ENCODE results near the gene TMEM121.
A peak's percentile ranks its signal among the peaks of the same experiment; 100 is the strongest.

Gene TMEM121

GRCh38 chr14:105489542-105490266 is 36.7 kb upstream of the TMEM121 start:
- Histone ChIP-seq H3K4me3 (ENCODE audit: low read length) (peak overlapping the region; percentile 89), H3K79me2 (ENCODE audit: control insufficient read depth, low read length) (peaks cover 9% of the 10 kb centered on the region), H3K4me2 (ENCODE audit: low read length) (peak overlapping the region; percentile 75), H3K27me3 (ENCODE audit: control insufficient read depth, low read length) (peaks cover 33% of the 10 kb centered on the region), H4K20me1 (ENCODE audit: control insufficient read depth, insufficient read depth, low read depth, low read length) (peaks cover 8% of the 10 kb centered on the region; the same call in 1 of the 2 replicates), H3K36me3 (ENCODE audit: control insufficient read depth, low read length) (peaks cover 9% of the 10 kb centered on the region), H3K27ac (ENCODE audit: low read depth, low read length) (peak overlapping the region; percentile 65), H3K4me1 (ENCODE audit: control insufficient read depth, low read length) (peaks cover 46% of the 10 kb centered on the region), H3K9me2 (replicated peaks; ENCODE audit: control insufficient read depth, low read length) (no peaks in the 10 kb centered on the region), H3F3A (ENCODE audit: control insufficient read depth, insufficient read depth) (no peaks in the 10 kb centered on the region), H3K9me3 (ENCODE audit: control insufficient read depth, insufficient read depth, low read length) (no peaks in the 10 kb centered on the region)
- no peak for TF ChIP-seq EZH2phosphoT487 (IDR thresholded peaks at IDR 0.05; ENCODE audit: borderline replicate concordance, low read length)
- TF ChIP-seq CTCF (IDR thresholded peaks at IDR 0.05; ENCODE audit: low read depth, low read length, poor library complexity, severe bottlenecking): peak; percentile 74

GRCh38 chr14:105490267-105490571 is 36.2 kb upstream of the TMEM121 start:
- H3K27ac ChIP-seq (ENCODE audit: low read depth, low read length): peak overlapping the region; percentile 65
- H3K4me3 ChIP-seq (ENCODE audit: low read length): peak overlapping the region; percentile 89
- peaks cover 46% of the 10 kb centered on the region for H3K4me1 ChIP-seq (ENCODE audit: control insufficient read depth, low read length)
- H3K79me2 ChIP-seq (ENCODE audit: control insufficient read depth, low read length): peaks cover 9% of the 10 kb centered on the region
- no peaks in the 10 kb centered on the region for H3K9me2 ChIP-seq (replicated peaks; ENCODE audit: control insufficient read depth, low read length)
- H3K36me3 ChIP-seq (ENCODE audit: control insufficient read depth, low read length): peaks cover 9% of the 10 kb centered on the region
- peaks cover 28% of the 10 kb centered on the region for H3K27me3 ChIP-seq (ENCODE audit: control insufficient read depth, low read length)
- H3K4me2 ChIP-seq (ENCODE audit: low read length): peak overlapping the region; percentile 75
- TF ChIP-seq EZH2phosphoT487 (IDR thresholded peaks at IDR 0.05; ENCODE audit: borderline replicate concordance, low read length) (no peak), CTCF (IDR thresholded peaks at IDR 0.05; ENCODE audit: low read depth, low read length, poor library complexity, severe bottlenecking) (no peak)
- H3F3A ChIP-seq (ENCODE audit: control insufficient read depth, insufficient read depth): no peaks in the 10 kb centered on the region
- H3K9me3 ChIP-seq (ENCODE audit: control insufficient read depth, insufficient read depth, low read length): no peaks in the 10 kb centered on the region
- H4K20me1 ChIP-seq (ENCODE audit: control insufficient read depth, insufficient read depth, low read depth, low read length): peaks cover 8% of the 10 kb centered on the region; the same call in 1 of the 2 replicates

GRCh38 chr14:105490572-105491365 is 35.6 kb upstream of the TMEM121 start, which contains the start of gene TEDC1:
TSS of gene TEDC1 (plus strand) at chr14:105491246. CDS start at chr14:105491376, 130 bp downstream.
- H4K20me1 ChIP-seq (ENCODE audit: control insufficient read depth, insufficient read depth, low read depth, low read length): peaks cover 8% of the 10 kb centered on the region; the same call in 1 of the 2 replicates
- no peaks in the 10 kb centered on the region for H3K9me3 ChIP-seq (ENCODE audit: control insufficient read depth, insufficient read depth, low read length)
- H3K9me2 ChIP-seq (replicated peaks; ENCODE audit: control insufficient read depth, low read length): no peaks in the 10 kb centered on the region
- H3F3A ChIP-seq (ENCODE audit: control insufficient read depth, insufficient read depth): no peaks in the 10 kb centered on the region
- H3K36me3 ChIP-seq (ENCODE audit: control insufficient read depth, low read length): peaks cover 9% of the 10 kb centered on the region
- peak within 1 kb of the TSS; percentile 80 for H3K4me2 ChIP-seq (ENCODE audit: low read length)
- H3K27me3 ChIP-seq (ENCODE audit: control insufficient read depth, low read length): peaks cover 22% of the 10 kb centered on the region
- H3K79me2 ChIP-seq (ENCODE audit: control insufficient read depth, low read length): peaks cover 9% of the 10 kb centered on the region
- peak within 1 kb of the TSS; percentile 89 for H3K4me3 ChIP-seq (ENCODE audit: low read length)
- TF ChIP-seq CTCF (IDR thresholded peaks at IDR 0.05; ENCODE audit: low read depth, low read length, poor library complexity, severe bottlenecking): peak; percentile 48
- no peak for TF ChIP-seq EZH2phosphoT487 (IDR thresholded peaks at IDR 0.05; ENCODE audit: borderline replicate concordance, low read length)
- H3K4me1 ChIP-seq (ENCODE audit: control insufficient read depth, low read length): peaks cover 44% of the 10 kb centered on the region
- H3K27ac ChIP-seq (ENCODE audit: low read depth, low read length): peak within 1 kb of the TSS; percentile 65
